ENCODE results near the gene CEP41. TPM values are rescaled to one million over a fixed set of nuclear protein-coding genes. Genes with fewer than 3 reads are reported as not detected.

The CEP41 gene
- polyA plus RNA-seq, 3 donors: 2.9 to 8.5 (median 7.2) TPM

DNA sequence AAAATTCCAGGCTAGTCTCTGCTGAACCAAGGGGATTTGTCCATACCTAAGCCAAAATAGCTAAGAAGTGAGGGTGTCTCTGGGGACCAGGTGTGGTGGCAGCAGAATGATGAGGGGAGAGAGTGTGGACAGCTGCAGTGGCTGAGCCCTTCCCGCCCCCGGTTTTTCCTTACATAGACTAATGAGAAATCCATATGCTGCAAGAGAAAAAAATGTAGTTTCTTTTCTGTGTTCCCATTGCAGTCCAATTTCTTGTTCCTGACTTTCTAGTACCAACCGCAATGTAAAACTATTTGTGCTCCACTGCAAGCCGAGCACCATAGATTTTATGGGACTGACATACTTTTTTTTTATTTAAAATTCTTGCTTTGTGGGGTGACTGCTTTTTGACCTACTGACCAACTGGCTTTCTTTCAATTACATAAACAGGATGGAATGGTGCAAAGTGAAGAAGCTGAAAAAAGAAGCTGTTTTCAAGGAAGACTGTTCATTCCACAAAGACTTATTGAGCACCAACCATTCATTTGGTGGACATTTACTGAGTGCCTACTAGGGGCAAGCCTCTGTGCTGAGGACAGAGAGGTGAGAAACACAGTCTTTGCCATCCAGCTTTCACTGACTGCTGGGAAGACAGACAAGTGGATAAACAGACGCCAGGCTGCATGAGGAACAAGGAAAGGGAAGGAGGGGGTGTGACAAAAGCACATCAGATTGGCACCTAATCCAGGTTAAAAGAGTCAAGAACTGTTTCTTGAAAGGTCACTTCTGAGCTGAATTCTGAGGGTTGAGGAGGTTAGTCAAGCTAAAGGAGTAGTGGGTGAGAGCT, 9.8 kb downstream of the CEP41 start:
- no peak overlapping the region for H3K9ac ChIP-seq (ENCODE audit: insufficient read depth, low read length, poor library complexity, severe bottlenecking)
- no peak overlapping the region for H3K4me3 Mint-ChIP-seq
- peaks cover 0 to 2% (median 0%) of the 10 kb centered on the region in 7 donors for H3K9me3 Mint-ChIP-seq
- H3K36me3 Mint-ChIP-seq: peaks cover 3 to 4% of the 10 kb centered on the region in 2 donors
- TF ChIP-seq CTCF (IDR thresholded peaks at IDR 0.05): no peak
- H3K4me3 ChIP-seq (replicated peaks in 1 of 3; ENCODE audit: low read depth in 2 of 3, low read length in 3 of 3): peak overlapping the region in 1 of 3 experiments; percentile 19
- peak overlapping the region; percentile 43 for H2AFZ ChIP-seq (ENCODE audit: insufficient read depth, low read depth, low read length, poor library complexity, severe bottlenecking)
- H4K20me1 ChIP-seq (ENCODE audit: insufficient read depth, low read length): no peaks in the 10 kb centered on the region
- no peaks in the 10 kb centered on the region for H3K27me3 ChIP-seq (ENCODE audit: control insufficient read depth in 2 of 2, insufficient read depth in 2 of 2, low read length in 2 of 2)
- H3K27ac Mint-ChIP-seq: no peak overlapping the region
- peaks cover 35 to 47% of the 10 kb centered on the region in 2 donors for H3K4me1 ChIP-seq (ENCODE audit: control insufficient read depth in 1 of 2, insufficient read depth in 2 of 2, low read length in 2 of 2)
- peaks cover 13% of the 10 kb centered on the region for H3K4me1 Mint-ChIP-seq
- no peaks in the 10 kb centered on the region for H3K36me3 ChIP-seq (replicated peaks in 1 of 2; ENCODE audit: control insufficient read depth in 1 of 2, insufficient read depth in 2 of 2, low read length in 2 of 2)
- peak overlapping the region; percentile 18 for H3K4me2 ChIP-seq (replicated peaks; ENCODE audit: extremely low read depth, low read length, poor library complexity, severe bottlenecking)
- peaks cover 11% of the 10 kb centered on the region for H3K79me2 ChIP-seq (ENCODE audit: insufficient read depth, low read length)
- no peak for DNase-seq
- H3K9me3 ChIP-seq (replicated peaks in 1 of 2; ENCODE audit: control insufficient read depth in 1 of 2, insufficient read depth in 1 of 2, low read length in 2 of 2): no peaks in the 10 kb centered on the region
- H3K27me3 Mint-ChIP-seq (ENCODE audit: low read depth in 3 of 3): peaks cover 0 to 3% (median 0%) of the 10 kb centered on the region in 3 donors
- intact Hi-C loops (cut with micrococcal nuclease): loop anchor here in 1 of 2 donors (10.0 kb wide), 1 partner anchor 234 kb away; the partner anchor contains the start of gene COPG2
- H3K27ac ChIP-seq (ENCODE audit: low read depth in 1 of 2, low read length in 2 of 2): no peak overlapping the region
- WGBS (ENCODE audit: insufficient coverage): 54% methylated on average over 2 of the region's 5 CpGs

GRCh38 chr7:130430115-130430514, 10.7 kb downstream of the CEP41 start:
- peaks cover 0 to 3% (median 0%) of the 10 kb centered on the region in 3 donors for H3K27me3 Mint-ChIP-seq (ENCODE audit: low read depth in 3 of 3)
- TF ChIP-seq CTCF (IDR thresholded peaks at IDR 0.05): no peak
- Histone ChIP-seq H3K9me3 (replicated peaks in 1 of 2; ENCODE audit: control insufficient read depth in 1 of 2, insufficient read depth in 1 of 2, low read length in 2 of 2) (no peaks in the 10 kb centered on the region), H3K4me2 (replicated peaks; ENCODE audit: extremely low read depth, low read length, poor library complexity, severe bottlenecking) (no peak overlapping the region), H3K36me3 (replicated peaks in 1 of 2; ENCODE audit: control insufficient read depth in 1 of 2, insufficient read depth in 2 of 2, low read length in 2 of 2) (no peaks in the 10 kb centered on the region), H3K27ac (ENCODE audit: low read depth in 1 of 2, low read length in 2 of 2) (no peak overlapping the region), H3K79me2 (ENCODE audit: insufficient read depth, low read length) (peaks cover 11% of the 10 kb centered on the region), H3K4me1 (ENCODE audit: control insufficient read depth in 1 of 2, insufficient read depth in 2 of 2, low read length in 2 of 2) (peaks cover 32 to 44% of the 10 kb centered on the region in 2 donors), H3K27me3 (ENCODE audit: control insufficient read depth in 2 of 2, insufficient read depth in 2 of 2, low read length in 2 of 2) (no peaks in the 10 kb centered on the region), H3K9ac (ENCODE audit: insufficient read depth, low read length, poor library complexity, severe bottlenecking) (no peak overlapping the region), H3K4me3 (replicated peaks in 1 of 3; ENCODE audit: low read depth in 2 of 3, low read length in 3 of 3) (no peak overlapping the region), H4K20me1 (ENCODE audit: insufficient read depth, low read length) (no peaks in the 10 kb centered on the region), H2AFZ (ENCODE audit: insufficient read depth, low read depth, low read length, poor library complexity, severe bottlenecking) (no peak overlapping the region)
- no peak overlapping the region for H3K27ac Mint-ChIP-seq
- H3K4me3 Mint-ChIP-seq: no peak overlapping the region
- peaks cover 0 to under 1% (median 0%) of the 10 kb centered on the region in 7 donors for H3K9me3 Mint-ChIP-seq
- intact Hi-C loops (cut with micrococcal nuclease): loop anchor here in 1 of 2 donors (10.0 kb wide), 1 partner anchor 235 kb away; the partner anchor contains the start of gene COPG2
- no peak for DNase-seq
- H3K4me1 Mint-ChIP-seq: peaks cover 11% of the 10 kb centered on the region
- no CpG with 5 or more reads among the region's 1 CpG for WGBS (ENCODE audit: insufficient coverage)
- H3K36me3 Mint-ChIP-seq: peaks cover 6 to 7% of the 10 kb centered on the region in 2 donors

Measured in CD14-positive monocyte (primary cell).